GM20000 (cell line): ENCODE results near the gene CLDN11.

Experiments used
- DNase-seq: peaks from one replicate; pipeline ENCODE4 v3.0.0; 2012; ENCODE audit warnings: low spot score
- TF ChIP-seq, protein P1 (sequence below): IDR thresholded peaks from 2 replicates; pipeline ENCODE4 v1.5.1; 2012; ENCODE audit warnings: mild to moderate bottlenecking, control low read depth; ENCODE audit errors: extremely low read depth, missing control alignments

The CLDN11 gene

DNA sequence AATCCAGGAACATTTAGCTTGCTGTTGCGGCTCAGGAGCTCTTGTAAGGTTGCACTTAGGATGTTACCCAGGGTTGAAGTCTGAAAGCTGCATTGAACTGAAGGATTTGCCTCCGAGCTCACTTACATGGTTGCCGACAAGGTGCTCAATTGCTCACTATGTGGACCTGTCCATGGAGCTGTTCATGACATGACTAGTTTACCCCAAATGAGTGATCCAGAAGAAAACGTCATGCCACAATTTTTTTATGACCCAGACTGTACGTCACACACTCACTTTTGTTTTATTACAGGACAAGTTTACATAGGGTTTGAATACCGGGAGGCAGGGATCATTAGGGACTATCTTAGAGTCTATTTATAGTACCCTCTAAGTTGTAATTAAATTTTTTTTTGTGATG, 21.0 kb upstream of the CLDN11 start:
- DNase-seq: no peak
- TF ChIP-seq, protein P1, sequence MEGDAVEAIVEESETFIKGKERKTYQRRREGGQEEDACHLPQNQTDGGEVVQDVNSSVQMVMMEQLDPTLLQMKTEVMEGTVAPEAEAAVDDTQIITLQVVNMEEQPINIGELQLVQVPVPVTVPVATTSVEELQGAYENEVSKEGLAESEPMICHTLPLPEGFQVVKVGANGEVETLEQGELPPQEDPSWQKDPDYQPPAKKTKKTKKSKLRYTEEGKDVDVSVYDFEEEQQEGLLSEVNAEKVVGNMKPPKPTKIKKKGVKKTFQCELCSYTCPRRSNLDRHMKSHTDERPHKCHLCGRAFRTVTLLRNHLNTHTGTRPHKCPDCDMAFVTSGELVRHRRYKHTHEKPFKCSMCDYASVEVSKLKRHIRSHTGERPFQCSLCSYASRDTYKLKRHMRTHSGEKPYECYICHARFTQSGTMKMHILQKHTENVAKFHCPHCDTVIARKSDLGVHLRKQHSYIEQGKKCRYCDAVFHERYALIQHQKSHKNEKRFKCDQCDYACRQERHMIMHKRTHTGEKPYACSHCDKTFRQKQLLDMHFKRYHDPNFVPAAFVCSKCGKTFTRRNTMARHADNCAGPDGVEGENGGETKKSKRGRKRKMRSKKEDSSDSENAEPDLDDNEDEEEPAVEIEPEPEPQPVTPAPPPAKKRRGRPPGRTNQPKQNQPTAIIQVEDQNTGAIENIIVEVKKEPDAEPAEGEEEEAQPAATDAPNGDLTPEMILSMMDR: no peak

DNA sequence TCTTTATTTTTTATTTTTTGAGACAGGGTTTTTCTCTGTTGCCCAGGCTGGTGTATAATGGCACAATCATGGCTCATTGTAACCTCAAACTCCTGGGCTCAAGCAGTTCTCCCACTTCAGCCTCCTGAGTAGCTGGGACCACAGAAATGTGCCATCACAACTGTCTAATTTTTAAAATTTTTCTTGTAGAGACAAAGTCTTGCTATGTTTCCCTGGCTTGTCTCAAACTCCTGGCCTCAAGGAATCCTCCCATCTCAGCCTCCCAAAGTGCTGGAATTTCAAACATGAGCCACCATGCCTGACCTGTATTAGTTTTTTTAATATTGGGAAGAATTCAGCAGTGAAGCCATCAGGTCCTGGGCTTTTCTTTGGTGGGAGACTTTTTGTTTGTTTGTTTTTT, 13.6 kb upstream of the CLDN11 start:
- DNase-seq: no peak
- TF ChIP-seq, protein P1: no peak

DNA sequence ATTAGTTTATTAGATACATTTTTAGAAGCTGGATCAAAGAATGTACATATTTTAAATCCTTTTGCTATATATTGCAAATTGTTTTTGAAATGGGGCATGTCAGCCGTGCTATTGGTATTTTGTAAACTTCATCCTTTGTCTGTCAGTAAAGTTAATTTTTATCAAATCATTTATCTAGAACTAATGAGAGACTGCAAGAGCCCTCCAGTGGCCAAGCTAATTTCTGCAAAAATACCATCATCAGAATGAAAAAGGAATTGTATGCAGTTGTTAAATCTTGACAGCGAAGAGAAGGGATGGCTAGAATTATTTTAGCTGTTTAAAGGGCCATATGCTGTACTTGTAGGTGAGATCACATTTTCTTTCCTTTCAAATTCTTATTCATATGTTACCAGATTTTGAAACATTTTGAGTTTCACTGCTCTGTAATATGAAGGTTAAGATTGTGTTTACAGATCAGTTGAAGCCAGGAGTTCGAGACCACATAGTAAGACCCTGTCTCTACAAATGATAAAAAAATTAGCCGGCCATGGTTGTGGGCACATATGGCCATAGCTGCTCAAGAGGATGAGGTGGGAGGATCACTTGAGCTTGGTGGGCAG, 8.1 kb upstream of the CLDN11 start:
- no peak for DNase-seq
- TF ChIP-seq, protein P1: peak; percentile 42

DNA sequence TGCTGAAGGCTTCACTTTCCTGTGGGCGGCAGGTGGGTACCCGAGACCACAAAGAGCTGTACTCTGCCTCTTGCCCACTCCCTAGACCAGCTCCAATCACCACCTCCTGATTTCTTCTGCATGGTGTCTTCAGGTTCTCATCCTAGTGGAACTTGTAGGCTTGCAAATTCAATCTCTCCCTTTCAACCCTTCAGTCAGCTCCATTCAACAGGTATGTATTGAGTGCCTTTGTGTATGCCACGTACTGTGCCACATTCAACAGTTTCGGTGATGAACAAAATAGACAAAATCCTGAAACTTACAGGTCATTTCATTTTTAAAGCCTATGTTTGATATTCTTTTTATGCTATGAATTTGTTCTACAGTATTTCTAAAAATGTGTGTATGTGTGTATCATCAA, 5.4 kb upstream of the CLDN11 start:
- TF ChIP-seq, protein P1: no peak
- no peak for DNase-seq

DNA sequence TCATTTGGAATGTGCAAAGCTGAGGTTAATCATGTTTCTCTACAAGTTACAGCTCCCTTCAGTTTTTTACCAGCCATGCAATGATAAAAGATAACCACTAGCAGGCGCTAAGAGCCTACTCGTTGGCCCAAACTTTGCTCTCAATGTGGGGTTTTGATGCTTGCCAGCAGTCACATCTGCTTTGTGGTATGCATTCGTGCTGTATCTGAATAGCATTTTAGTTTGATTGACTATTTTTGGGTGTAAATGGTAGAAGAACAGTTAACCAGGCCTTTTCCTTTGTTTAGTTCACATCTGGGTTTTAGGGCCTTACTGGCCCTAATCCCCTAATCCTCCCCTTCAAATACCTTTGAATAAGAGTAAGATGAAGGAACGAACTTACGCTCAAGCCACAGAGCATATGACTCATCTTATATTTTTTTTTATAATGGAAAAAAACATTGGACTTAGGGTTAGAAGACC, 4.4 kb upstream of the CLDN11 start:
- peak; percentile 79 for DNase-seq
- TF ChIP-seq, protein P1: peak; percentile 92

DNA sequence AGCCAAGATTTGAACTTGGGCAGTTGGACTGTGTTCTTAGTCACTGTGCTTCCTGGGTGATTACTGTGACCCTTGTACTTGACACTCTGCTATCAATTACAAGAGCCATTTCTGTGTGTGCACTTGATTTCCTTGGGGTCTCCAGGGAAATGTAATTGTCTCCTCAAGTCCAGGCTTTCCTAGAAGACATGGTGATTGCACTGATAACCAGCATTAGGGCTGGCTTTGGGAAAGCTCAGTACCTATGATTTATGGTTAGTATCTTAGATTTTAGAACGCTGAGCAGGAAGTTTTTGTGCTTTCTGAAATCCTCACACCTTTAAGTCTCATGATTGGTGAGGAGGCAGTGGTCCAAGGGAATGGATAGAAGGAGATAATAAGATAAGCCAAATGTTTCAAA, 1.6 kb upstream of the CLDN11 start:
- TF ChIP-seq, protein P1: no peak
- no peak for DNase-seq

DNA sequence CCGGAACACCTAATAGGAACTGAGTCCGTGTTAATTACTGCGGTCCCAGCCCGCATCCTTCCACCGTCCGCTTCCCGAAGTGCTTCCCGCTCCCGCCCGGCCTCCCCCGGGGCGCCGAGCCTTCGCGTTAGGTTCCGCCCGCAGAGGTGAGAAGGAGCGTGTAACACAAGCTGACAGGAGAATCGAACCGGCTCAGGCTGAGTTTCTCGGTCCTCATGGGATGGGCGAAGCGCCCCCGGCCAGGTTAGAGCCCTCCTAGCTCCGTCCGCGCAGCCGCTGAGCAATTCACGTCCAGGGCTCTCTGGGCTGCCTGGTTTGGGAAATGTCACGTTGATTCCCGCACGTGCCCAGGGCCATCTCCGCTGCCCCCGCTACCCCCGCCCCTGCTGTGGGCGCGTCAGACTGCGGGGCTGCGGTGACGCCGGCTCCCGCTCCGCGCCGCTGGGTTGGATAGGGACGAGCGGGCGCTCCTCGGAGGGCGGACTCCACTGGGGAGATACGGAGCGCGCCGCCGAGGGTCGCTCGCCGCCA, 954 bp downstream of the CLDN11 start:
- peak; percentile 47 for DNase-seq

More for the DNA sequence above, 954 bp downstream of the CLDN11 start:
- TF ChIP-seq, protein P1: no peak
